ENCODE results near the gene CLNK. TPM values are rescaled to one million over a fixed set of nuclear protein-coding genes. Genes with fewer than 3 reads are reported as not detected.
A peak's percentile ranks its signal among the peaks of the same experiment; 100 is the strongest.

CLNK gene
- total RNA-seq, 2 donors from 2014 or later = not detected

DNA sequence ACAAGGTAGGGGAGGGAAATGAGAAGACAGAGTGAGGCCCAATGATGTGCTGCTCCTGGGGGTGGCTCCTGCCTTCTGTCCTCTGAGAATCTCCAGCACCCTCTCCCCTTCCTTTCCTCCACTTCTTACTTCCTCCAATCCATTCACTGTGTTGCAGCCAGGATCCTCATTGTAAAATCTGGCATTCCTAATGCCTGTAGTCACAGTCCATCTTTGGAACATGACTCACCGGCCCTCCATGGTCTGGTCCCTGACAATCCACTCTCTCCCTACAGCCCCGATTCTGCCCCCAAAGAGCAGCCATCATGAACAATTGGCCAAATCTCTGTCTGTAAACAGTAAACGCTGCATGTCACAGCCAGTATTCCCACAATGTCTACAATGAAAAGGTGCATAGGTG is 72.9 kb downstream of the CLNK start:
- Mint-ChIP-seq H3K27me3 (ENCODE audit: insufficient read depth) (no peaks in the 10 kb centered on the region), H3K27ac (no peak overlapping the region), H3K4me3 (no peak overlapping the region), H3K4me1 (peaks cover 24% of the 10 kb centered on the region), H3K9me3 (peaks cover 2% of the 10 kb centered on the region), H3K36me3 (ENCODE audit: low read depth) (no peaks in the 10 kb centered on the region)
- TF ChIP-seq CTCF (conservative IDR thresholded peaks at IDR 0.05) = no peak
- H3K4me1 ChIP-seq (ENCODE audit: control insufficient read depth, insufficient read depth, low read length) = no peaks in the 10 kb centered on the region
- 58 to 72% methylated on average over 3 of the region's 3 CpGs for WGBS, 2 experiments (ENCODE audit: insufficient coverage in 1 of 2, insufficient read length in 1 of 2)
- no peak overlapping the region for H3K27ac ChIP-seq (ENCODE audit: low read depth, low read length)
- H3K27me3 ChIP-seq (ENCODE audit: control insufficient read depth, insufficient read depth, low read length, poor library complexity, severe bottlenecking) = no peaks in the 10 kb centered on the region
- no peak overlapping the region for H3K4me3 ChIP-seq (ENCODE audit: low read length)
- no peak overlapping the region for H3K9ac ChIP-seq (ENCODE audit: extremely low read depth, low read length, poor library complexity, severe bottlenecking)
- no peaks in the 10 kb centered on the region for H3K36me3 ChIP-seq (ENCODE audit: control insufficient read depth, insufficient read depth, low read length)
- no peaks in the 10 kb centered on the region for H3K9me3 ChIP-seq (ENCODE audit: control insufficient read depth, low read length)
- DNase-seq = peak; percentile 60

DNA sequence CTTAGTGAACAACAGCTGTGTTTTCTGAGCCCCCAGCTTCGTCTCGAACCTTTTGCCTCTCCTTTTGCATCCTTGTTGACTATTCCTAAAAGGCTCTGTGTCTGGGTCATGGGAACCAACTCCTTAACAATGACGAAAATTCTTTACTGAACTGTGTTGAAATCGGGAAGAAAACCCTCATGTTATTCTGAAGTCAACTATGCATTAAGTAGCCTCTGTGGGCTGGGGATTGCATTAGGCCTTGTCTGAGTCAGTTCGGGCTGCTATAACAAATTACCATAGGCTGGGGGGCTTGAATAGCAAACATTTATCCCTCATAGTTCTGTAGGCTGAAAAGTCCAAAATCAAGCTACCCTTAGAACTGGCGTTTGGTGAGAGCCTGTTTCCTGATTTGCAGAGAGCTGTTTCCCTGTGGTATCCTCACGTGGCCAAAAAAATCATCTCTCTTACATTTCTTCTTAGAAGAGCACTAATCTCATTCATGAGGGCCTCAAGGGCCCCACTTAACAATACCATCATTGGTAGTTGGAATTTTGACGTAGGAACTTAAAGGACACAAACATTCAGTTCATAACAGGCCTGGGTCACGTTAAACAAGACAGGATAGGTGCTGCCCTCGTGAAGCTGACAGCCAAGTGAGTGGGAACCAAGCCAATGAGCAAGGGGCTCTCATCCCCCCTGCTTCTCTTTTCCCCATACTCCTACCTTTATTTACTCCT is 75.9 kb downstream of the CLNK start:
- H3K4me1 Mint-ChIP-seq = peaks cover 22% of the 10 kb centered on the region
- no peak overlapping the region for H3K4me3 Mint-ChIP-seq
- no peak for DNase-seq
- Histone ChIP-seq H3K27ac (ENCODE audit: low read depth, low read length) (no peak overlapping the region), H3K36me3 (ENCODE audit: control insufficient read depth, insufficient read depth, low read length) (no peaks in the 10 kb centered on the region), H3K9ac (ENCODE audit: extremely low read depth, low read length, poor library complexity, severe bottlenecking) (no peak overlapping the region), H3K4me3 (ENCODE audit: low read length) (no peak overlapping the region), H3K4me1 (ENCODE audit: control insufficient read depth, insufficient read depth, low read length) (no peaks in the 10 kb centered on the region), H3K9me3 (ENCODE audit: control insufficient read depth, low read length) (no peaks in the 10 kb centered on the region), H3K27me3 (ENCODE audit: control insufficient read depth, insufficient read depth, low read length, poor library complexity, severe bottlenecking) (no peaks in the 10 kb centered on the region)
- H3K9me3 Mint-ChIP-seq = no peaks in the 10 kb centered on the region
- no peak for TF ChIP-seq CTCF (conservative IDR thresholded peaks at IDR 0.05)
- WGBS, 2 experiments (ENCODE audit: insufficient coverage in 1 of 2, insufficient read length in 1 of 2) = 90 to 93% methylated on average over 8 to 10 of the region's 10 CpGs
- H3K36me3 Mint-ChIP-seq (ENCODE audit: low read depth) = no peaks in the 10 kb centered on the region
- no peaks in the 10 kb centered on the region for H3K27me3 Mint-ChIP-seq (ENCODE audit: insufficient read depth)
- no peak overlapping the region for H3K27ac Mint-ChIP-seq

- TF ChIP-seq CTCF (conservative IDR thresholded peaks at IDR 0.05) = no peak
- Histone ChIP-seq H3K9me3 (ENCODE audit: control insufficient read depth, low read length) (no peaks in the 10 kb centered on the region), H3K4me1 (ENCODE audit: control insufficient read depth, insufficient read depth, low read length) (no peaks in the 10 kb centered on the region), H3K27me3 (ENCODE audit: control insufficient read depth, insufficient read depth, low read length, poor library complexity, severe bottlenecking) (no peaks in the 10 kb centered on the region), H3K27ac (ENCODE audit: low read depth, low read length) (no peak overlapping the region), H3K9ac (ENCODE audit: extremely low read depth, low read length, poor library complexity, severe bottlenecking) (no peak overlapping the region), H3K4me3 (ENCODE audit: low read length) (no peak overlapping the region), H3K36me3 (ENCODE audit: control insufficient read depth, insufficient read depth, low read length) (no peaks in the 10 kb centered on the region)
- Mint-ChIP-seq H3K9me3 (no peaks in the 10 kb centered on the region), H3K36me3 (ENCODE audit: low read depth) (no peaks in the 10 kb centered on the region), H3K27ac (no peak overlapping the region), H3K4me1 (peaks cover 9% of the 10 kb centered on the region), H3K4me3 (no peak overlapping the region), H3K27me3 (ENCODE audit: insufficient read depth) (no peaks in the 10 kb centered on the region)
- no peak for DNase-seq
- 92 to 95% methylated on average over 3 of the region's 3 CpGs for WGBS, 2 experiments (ENCODE audit: insufficient coverage in 1 of 2, insufficient read length in 1 of 2)
Measured at GRCh38 chr4:10607206-10607605, 77.4 kb downstream of the CLNK start.
